ENCODE measurements around the gene CLIP3.
"Not testable (repeated sequence)": the region's sequence is repeated elsewhere in the genome, so short reads cannot be mapped to it uniquely, and the experiment has no call there.

CLIP3 gene

GRCh38 chr19:36008336-36008978 lies 24.2 kb downstream of the CLIP3 start, which contains the start of gene SYNE4:
SYNE4 (minus strand) TSS chr19:36008813; CDS start chr19:36008681, 132 bp downstream.
- DNase-seq: no peak

DNA sequence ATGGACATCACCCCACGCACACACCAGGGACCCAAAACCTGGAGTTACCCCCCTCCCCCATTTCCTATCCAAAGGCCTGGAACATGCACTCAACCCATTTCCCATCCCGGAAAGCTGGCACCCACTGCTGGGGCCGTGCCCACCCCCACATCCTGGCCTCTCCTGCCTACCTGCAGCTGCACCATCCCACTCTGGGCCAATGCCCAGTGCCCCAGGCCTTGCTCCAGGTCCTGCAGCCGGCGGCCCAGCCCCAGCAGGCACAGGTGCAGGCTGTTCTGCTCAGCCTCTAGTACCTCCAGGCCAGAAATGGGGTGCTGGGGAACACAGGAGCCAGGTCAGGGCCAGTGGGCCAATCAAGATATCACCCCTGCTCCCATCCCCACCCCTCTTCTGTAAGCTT lies 25.7 kb downstream of the CLIP3 start:
- no peak for DNase-seq

- no peak for DNase-seq
Observed at GRCh38 chr19:36003284-36003683, 29.4 kb downstream of the CLIP3 start.

GRCh38 chr19:36001605-36002004 lies 31.1 kb downstream of the CLIP3 start:
- no peak for DNase-seq

- no peak for DNase-seq
Observed at GRCh38 chr19:35996777-35997176, 35.9 kb downstream of the CLIP3 start.

DNA sequence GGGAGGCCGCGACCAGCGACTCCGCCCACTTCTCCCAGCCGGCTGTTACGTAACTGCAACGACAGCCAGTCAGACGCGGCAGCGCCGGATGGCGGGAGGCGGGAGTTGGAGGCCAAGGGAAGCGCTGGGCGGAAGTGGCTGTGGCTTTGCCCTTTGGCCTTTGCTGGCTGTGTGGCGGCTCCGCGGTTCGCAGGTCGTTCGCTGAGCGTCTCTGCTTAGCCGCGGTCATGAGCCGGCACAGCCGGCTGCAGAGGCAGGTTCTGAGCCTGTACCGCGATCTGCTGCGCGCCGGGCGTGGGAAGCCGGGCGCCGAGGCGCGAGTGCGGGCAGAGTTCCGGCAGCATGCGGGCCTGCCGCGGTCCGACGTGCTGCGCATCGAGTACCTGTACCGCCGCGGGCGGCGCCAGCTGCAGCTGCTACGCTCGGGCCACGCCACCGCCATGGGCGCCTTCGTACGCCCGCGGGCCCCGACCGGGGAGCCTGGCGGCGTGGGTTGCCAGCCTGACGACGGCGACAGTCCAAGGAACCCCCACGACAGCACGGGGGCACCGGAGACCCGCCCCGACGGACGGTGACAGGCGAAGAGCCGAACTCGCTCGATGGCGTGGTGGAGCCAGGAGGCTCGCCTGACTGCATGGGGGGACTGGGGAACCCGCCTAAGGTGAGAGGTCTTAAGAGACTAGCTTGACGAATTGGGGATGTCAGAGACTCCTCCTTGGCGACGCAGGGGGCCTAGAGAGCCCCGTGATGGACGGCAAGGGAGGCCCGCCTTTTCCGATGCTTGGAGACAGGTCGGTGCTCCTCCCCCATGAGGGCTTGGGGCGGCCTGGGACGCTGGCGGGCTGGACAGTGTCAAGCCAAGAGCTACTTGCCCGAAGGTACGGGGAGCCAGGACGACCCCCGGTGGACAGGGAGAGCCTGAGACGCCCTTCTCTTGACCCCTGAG lies 37.4 kb downstream of the CLIP3 start, which contains the start of gene SDHAF1:
Gene SDHAF1, plus strand, starts transcription at position 141 of the 946 bp plus-strand sequence. Its CDS starts 87 bp downstream, at position 228.
- DNase-seq: peak; percentile 98

DNA sequence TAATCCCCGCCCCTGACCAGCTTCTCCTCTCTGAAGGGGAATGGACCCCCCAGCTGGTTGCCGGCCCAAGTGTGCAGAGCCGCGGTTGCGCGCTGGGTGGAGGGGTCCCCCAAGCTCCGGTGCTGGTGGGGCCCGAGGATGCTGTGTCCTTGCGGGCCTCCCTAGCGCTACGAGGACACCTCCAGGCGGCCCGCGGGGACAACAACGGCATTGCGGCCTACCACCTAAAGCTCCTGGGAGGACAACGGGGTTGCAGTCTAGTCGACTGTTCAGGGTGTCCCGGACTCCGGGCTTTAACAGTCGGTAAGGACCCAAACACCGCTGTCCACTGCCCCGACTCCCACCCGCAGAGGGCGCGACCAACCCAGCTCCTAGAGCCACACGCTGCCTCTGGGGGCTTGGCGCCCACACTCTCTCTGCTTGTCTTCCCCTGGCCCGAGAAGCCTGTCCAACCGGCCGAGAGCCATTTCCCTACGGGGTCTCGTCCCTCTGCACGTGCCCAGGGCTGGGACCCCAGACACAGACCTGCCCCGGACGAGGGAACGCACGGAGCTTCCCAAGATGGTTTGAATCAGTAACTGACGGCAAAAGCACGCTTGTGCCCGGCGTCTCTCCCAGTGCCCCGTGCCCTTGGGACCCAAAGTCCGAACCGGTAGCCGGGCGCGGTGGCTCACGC lies 38.6 kb downstream of the CLIP3 start:
- peak; percentile 49 for DNase-seq

DNA sequence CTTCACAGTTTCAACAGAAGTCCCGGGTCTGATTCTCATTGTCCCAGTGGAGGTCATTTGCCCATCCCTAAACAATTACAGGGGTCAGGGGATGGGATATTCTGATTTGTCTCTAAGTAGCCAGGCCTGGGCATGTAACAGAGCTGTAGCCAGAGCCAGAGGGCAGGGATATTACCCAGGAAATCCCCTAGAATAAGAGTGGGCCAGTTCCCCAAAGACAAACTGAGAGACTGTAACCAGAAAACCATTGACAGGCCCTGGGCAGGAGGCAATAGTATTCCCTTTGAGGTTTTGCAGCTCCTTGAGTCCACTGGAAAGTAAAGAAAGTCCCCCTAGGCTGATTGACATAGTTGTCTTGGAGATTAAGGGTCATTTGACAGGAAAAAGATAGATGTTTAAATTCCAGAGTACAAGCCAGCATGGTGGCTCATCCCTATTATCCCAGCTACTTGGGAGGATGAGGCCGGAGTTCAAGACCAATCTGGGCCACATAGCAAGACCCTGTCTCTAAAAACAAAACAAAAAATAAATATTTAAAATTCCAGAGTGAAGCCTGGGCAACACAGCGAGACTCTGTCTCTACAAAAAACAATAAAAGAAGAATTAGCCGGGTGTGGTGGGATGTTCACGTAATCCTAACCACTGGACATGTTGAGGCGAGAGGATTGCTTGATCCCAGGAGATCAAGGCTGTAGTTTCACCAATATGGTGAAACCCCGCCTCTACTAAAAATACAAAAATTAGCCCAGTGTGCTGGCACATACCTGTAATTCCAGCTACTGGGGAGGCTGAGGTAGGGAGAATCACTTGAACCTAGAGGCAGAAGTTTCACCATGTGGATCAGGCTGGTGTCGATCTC lies 39.5 kb downstream of the CLIP3 start:
- no peak for DNase-seq

DNA sequence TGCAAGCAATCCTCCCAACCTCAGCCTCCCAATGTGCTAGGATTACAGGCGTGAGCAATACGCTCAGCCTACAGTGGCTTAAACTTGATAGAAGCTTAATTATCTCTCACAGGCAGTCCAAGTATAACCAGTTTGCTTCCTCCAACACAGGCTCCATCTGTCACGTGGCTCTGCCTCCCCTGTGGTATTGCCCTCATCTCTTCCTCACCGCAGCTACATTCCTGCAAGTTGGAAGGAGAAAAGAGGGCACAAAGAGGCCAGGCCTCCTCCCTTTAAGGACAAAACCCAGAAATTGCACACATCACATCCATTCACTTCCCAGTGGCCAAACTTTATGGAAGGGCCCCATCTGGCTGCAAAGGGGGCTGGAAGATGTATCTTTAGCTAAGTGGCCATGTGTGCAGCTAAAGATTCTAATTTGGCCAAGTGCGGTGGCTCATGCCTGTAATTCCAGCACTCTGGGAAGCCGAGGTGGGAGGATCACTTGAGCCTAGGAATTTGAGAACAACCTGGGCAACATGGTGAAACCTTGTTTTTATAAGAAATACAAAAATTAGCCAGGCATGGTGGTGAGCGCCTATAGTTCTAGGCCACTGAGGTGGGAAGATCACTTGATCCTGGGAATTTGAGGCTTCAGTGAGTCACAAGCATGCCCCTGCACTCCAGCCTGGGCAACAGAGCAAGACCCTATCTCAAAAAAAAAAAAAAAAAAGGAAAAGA lies 40.8 kb downstream of the CLIP3 start:
- DNase-seq: no peak

DNA sequence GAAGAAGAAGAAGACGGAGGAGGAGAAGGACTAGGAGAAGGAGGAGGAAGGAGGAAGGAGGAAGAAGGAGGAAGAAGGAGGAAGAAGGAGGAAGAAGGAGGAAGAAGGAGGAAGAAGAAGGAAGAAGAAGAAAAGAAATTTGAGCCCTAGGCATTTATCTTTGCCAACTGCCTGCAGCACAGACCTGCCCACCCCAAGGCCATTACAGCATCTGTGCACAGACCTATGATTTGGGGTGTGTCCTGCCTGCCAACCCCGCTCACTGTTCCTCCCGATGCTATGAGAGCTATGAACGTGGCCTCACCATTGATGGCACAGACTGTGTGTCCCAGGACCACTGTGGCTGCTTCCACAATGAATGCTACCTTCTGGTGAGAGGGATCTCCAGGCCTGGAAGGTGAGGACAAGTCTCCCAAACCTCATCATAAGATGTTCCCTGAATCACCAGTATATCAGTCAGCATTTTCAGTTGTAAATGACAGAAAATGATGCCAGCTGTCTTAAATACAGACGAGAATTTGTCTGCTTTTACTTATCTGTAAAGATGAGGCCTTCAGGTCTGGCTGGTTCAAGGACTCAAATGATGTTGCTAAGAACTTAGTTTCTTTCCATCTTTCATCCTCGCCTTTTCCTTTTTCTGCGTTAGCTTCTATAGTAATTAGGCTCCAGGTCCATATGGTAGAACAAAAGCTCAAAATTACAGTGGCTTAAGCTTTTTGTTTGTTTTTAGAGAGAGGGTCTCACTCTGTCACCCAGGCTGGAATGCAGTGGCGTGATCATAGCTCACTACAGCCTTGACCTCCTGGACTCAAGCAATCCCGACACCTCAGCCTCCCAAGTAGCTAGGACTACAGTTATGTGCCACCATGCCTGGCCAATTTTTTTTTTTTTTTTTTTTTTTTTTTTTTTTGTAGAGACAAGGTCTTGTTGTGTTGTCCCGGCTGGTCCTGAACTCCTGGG lies 41.6 kb downstream of the CLIP3 start:
- DNase-seq: no peak

DNA sequence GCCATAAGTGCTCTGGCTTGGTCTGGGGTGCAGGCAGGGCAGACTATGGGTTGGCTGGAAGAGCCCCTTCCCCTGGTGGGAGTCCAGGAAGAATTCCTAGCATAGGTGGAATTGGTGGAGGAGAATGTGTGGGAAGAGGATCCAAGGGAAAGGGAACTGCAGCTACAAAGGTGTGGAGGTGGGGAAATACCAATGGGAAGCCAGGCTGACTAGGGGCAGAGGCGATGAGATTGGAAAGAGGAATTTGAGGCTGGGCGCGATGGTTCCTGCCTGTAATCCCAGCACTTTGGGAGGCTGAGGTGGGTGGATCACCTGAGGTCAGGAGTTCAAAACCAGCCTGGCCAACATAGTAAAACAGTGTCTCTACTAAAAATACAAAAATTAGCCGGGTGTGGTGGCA lies 42.5 kb downstream of the CLIP3 start:
- no peak for DNase-seq

DNA sequence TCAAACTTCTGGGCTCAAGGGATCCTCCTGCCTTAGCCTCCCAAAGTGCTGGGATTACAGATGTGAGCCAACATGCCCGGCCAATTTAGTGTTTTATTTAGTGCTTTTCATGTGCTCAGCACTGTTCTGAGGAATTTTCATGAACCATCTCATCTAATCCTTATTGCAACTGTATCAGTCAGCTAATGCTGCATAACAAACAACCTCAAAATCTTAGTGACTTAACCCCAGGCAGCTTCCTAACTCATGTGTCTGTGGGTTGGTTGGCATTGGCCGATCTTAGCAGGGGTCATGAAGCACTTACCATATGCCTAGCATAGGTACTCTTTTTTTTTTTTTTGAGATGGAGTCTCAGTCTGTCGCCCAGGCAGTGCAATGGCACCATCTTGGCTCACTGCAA lies 43.8 kb downstream of the CLIP3 start:
- no peak for DNase-seq

- peak; percentile 32 for DNase-seq
Observed at GRCh38 chr19:35987571-35987896, 45.1 kb downstream of the CLIP3 start.

DNA sequence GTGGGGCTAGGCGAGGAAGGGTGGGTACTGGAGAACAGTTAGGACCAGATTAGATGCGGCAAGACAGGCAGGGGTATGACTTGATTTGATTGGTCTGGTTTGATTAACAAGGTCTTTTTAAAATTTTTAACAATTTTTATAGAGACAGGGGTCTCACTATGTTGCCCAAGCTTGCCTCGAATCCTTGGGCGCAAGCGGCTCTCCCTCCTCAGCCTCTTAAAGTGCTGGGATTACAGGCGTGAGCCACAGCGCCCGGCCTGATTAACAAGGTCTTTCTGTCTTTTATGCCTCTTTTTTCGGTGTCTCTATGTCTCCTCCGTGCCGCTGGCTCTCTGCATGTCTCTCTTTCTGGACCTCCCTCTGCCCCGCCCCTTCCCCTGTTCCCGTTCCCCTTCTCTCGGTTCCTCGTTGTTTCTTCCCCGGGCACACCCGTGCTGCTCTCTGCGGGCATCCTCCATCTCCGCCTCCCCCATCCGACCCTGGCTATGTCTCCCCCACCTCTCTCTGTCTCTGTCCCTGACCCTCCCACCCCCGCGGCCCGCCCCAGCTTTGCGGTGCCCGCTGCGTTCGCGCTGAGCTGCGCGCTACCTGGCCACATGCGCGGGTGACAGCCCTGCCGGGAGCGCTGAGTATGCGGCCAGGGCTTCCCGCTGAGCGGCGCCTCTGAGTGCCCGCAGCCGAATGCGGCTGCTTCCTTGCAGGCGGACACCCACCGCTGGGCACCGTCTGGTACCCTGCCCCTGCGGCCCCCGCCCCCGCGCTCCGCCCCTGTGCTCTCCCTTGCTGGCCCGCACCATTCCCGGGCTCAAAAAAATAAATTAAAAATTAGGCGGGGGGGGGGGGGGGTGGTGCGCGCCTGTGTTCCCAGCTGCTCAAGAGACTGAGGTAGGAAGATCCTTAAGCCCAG lies 45.8 kb downstream of the CLIP3 start:
- peak; percentile 62 for DNase-seq

DNA sequence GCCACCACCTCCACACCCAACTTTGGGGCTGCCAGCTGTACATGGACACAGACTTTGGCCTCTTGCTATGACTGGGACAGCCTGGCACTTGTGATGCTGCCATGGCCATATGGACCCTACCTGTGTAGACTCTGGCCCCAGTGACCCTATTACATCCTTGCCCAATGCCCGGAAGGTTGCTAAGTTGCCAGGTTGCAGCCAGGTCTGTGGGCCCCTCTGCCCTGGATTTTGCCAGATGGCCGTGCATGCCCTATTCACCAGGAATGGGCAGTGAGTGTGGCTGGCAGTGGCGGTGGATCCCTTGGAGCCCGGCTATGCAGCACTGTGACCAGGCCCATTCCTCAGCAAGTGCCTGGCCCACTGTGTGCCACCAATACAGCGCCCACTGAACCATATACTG lies 46.6 kb downstream of the CLIP3 start:
- no peak for DNase-seq

DNA sequence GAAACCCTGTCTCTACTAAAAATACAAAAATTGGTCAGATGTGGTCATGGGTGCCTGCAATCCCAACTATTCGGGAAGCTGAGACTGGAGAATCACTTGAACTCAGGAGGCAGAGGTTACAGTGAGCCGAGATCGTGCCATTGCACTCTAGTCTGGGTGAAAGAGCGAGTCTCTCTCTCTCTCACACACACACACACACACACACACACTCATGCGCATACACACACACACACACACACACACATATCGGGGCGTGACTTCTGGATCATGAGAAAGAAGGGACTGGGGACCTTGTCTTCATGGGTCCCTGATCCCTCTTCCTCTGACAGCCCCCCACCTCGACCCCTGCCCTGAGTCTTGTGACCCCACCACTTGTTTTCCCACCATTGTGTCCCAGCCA lies 49.5 kb downstream of the CLIP3 start:
- DNase-seq: no peak

- not testable (repeated sequence) for DNase-seq
Observed at GRCh38 chr19:35980997-35981396, 51.7 kb downstream of the CLIP3 start.

DNA sequence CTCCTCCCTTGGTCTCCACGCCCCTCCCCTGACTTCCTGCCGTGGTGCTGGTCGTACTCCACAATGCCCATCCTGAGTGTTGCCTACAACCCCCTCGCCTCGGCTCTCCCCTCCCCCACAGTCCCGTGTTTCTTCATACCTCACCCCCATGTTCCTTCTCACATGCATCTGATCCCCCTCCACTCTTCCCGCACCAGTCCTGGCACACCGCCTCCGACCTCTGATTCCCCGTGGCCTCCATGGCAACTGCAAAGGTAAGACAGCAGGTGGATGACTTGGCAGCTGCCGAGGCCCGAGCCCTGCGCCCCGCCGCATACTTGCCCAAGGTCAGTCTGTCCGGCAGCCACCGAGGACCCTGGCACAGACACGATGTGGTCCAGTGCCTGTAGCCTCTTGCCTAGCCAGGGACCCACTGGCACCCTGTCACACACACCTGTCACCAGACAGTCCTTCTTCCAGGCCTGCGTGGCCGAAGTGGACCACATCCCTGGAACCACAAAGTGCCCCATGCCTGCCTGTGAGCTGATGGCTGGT lies 53.8 kb downstream of the CLIP3 start:
- DNase-seq: no peak

- DNase-seq: no peak
Observed at GRCh38 chr19:35978271-35978670, 54.4 kb downstream of the CLIP3 start.

Measured in hematopoietic multipotent progenitor cell treated with erythropoietin and hydrocortisone succinate and interleukin-3 and kit ligand, for 4 days (in vitro differentiated cells).